ENCODE data around the gene ZNF318. TPM values are rescaled to one million over a fixed set of nuclear protein-coding genes. Genes with fewer than 3 reads are reported as not detected.
"Not testable (repeated sequence)": the region's sequence is repeated elsewhere in the genome, so short reads cannot be mapped to it uniquely, and the experiment has no call there.

The ZNF318 gene
- total and polyA plus RNA-seq, 5 donors: 4.6 to 14.0 (median 11.4) TPM

DNA sequence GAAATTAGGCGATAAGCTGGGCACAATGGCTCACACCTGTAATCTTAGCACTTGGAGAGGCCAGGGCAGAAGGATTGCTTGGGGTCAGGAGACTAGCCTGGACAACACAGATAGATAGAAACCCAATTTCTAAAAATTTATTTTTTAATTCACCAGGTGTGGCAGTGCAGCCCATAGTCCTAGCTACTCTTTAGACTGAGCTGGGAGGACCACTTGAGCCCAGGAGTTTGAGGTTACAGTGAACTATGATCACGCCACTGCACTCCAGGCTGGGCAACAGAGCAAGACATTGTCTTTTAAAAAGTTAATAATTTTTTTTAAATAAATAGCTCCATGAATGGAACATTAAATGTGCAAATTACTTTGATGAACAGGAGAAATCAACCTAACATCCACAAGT, 8.2 kb downstream of the ZNF318 start:
- DNase-seq (no peak), ATAC-seq (no peak)
- WGBS: 94% methylated on average over 2 of the region's 2 CpGs
- Histone ChIP-seq H3K27ac (ENCODE audit: low read length) (no peak overlapping the region), H3K27me3 (ENCODE audit: control insufficient read depth, insufficient read depth) (no peaks in the 10 kb centered on the region), H3K4me1 (ENCODE audit: control insufficient read depth, insufficient read depth, low read length) (no peaks in the 10 kb centered on the region), H3K9me3 (ENCODE audit: control insufficient read depth, low read length) (no peaks in the 10 kb centered on the region), H3K4me3 (ENCODE audit: low read length) (no peak overlapping the region)
- intact Hi-C loops (cut with DNase I): no loop called here

DNA sequence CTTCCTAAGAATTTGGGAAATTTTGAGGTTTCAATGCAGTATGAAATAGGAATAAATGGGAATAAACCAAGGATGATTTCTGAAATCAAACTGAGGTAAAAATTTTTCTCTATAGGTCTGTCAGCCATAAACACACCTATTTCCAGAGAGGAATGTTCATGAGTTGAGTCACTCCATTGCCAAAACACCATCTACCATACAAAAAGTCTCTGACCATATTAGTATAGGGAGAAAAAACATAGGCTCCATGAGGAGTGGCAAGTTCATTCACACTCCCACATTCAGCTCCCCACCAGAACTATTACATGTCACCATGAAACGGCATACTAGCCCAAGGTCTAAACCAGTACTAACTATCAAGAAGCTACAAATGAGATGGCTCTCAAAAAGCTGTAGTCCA, 9.6 kb downstream of the ZNF318 start:
- intact Hi-C loops (cut with DNase I): no loop called here
- WGBS: 86% methylated on average over 1 of the region's 1 CpG
- Histone ChIP-seq H3K9me3 (ENCODE audit: control insufficient read depth, low read length) (no peaks in the 10 kb centered on the region), H3K27me3 (ENCODE audit: control insufficient read depth, insufficient read depth) (no peaks in the 10 kb centered on the region), H3K4me1 (ENCODE audit: control insufficient read depth, insufficient read depth, low read length) (no peaks in the 10 kb centered on the region), H3K4me3 (ENCODE audit: low read length) (no peak overlapping the region), H3K27ac (ENCODE audit: low read length) (no peak overlapping the region)
- DNase-seq (no peak), ATAC-seq (no peak)

DNA sequence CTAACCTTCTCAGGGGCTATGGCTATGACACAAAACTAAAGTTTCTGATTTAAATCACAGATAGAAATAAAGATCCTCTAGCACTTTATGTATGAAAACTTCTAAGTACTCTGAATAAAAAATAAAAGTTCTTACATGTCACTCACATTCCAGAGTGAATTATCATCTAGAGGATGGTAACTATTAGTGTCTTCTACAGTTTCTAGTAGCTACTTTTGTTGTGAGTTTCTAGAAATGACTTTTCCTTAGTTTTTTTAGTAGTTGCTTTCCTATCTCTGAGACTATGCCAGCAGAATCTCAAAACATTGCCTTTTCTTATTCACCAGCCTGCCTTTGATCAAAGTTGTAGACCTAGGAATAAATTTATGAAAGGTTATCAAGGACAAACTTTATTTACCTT, 10.1 kb downstream of the ZNF318 start:
- Histone ChIP-seq H3K4me3 (ENCODE audit: low read length) (no peak overlapping the region), H3K27ac (ENCODE audit: low read length) (no peak overlapping the region), H3K9me3 (ENCODE audit: control insufficient read depth, low read length) (no peaks in the 10 kb centered on the region), H3K27me3 (ENCODE audit: control insufficient read depth, insufficient read depth) (no peaks in the 10 kb centered on the region), H3K4me1 (ENCODE audit: control insufficient read depth, insufficient read depth, low read length) (no peaks in the 10 kb centered on the region)
- intact Hi-C loops (cut with DNase I): no loop called here
- ATAC-seq: no peak
- no peak for DNase-seq

DNA sequence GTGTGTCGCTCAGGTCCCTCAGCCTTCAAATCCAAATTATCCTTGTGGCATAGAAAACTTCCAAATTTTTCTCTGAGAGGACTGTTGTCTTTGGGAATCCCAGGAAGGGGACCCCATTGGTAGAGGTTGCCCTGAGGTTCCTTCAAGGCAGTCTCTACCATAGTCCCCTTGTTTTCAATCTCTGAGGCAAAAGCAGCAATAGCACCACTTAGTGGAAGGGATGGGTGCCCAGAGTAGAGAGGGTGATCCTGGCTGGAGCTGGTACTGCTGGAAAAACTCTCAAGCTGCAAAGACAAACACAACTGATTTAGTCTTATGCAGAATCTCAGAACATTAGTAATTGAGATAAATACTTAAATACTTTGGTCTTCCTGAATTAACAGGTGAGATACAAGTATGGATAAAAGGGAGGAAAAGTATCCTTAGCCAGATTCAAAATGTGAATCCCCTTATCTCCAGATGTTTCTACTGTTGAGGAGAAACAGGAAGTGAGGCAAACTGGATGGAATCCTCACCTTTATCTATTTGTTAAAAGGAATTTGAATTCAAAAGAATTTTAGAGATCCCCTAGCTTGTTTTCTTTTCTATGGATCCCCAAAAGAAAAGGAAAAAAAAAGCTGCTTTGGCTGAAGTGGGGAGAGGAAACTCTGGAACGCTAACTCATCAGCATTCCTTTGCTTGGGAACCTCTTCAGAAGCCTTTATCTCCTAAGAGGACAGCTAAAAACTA, 13.4 kb downstream of the ZNF318 start:
- no peak overlapping the region for H3K27ac ChIP-seq (ENCODE audit: low read length)
- H3K9me3 ChIP-seq (ENCODE audit: control insufficient read depth, low read length): no peaks in the 10 kb centered on the region
- ATAC-seq (peak; percentile 47 to 63), DNase-seq (no peak)
- WGBS: 62% methylated on average over 2 of the region's 2 CpGs
- no peak overlapping the region for H3K4me3 ChIP-seq (ENCODE audit: low read length)
- no peaks in the 10 kb centered on the region for H3K27me3 ChIP-seq (ENCODE audit: control insufficient read depth, insufficient read depth)
- no peaks in the 10 kb centered on the region for H3K4me1 ChIP-seq (ENCODE audit: control insufficient read depth, insufficient read depth, low read length)
- intact Hi-C loops (cut with DNase I): no loop called here

DNA sequence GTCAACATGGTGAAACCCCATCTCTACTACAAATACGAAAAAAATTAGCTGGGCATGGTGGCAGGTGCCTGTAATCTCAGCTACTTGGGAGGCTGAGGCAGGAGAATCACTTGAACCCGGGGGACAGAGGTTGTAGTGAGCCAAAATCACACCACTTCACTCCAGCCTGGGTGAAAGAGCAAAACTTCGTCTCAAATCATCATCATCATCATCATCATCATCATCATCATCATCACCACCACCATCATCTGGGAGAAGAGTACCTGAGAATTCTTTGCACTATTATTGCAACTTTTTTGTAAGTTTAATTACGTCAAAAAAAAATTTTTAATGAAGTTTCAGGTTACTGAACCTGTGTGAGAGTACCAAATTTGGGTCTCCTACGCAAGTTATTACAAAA, 17.5 kb downstream of the ZNF318 start:
- H3K9me3 ChIP-seq (ENCODE audit: control insufficient read depth, low read length); H3K27me3 ChIP-seq (ENCODE audit: control insufficient read depth, insufficient read depth); H3K4me1 ChIP-seq (ENCODE audit: control insufficient read depth, insufficient read depth, low read length); ATAC-seq; H3K4me3 ChIP-seq (ENCODE audit: low read length); intact Hi-C loops (cut with DNase I); DNase-seq; H3K27ac ChIP-seq (ENCODE audit: low read length): not testable (repeated sequence)
- 94% methylated on average over 5 of the region's 5 CpGs for WGBS

DNA sequence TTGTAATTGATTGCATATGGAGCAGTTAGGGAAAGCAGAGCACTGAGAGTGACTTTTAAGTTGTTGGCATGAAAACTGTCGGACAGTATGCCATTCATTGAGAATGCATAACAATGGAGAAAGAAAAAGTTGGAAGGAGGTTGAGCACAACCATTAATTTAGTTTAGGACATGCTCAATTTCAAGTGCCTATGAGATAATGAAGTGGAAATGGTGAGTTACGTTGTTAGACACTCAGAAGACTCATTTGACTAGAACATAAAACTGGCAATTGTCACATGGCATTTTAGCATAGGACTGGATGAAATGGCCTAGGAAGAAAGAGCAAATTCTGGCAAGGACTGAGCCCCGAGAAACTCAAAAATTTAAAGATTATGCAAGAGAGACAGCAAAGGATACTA, 22.0 kb downstream of the ZNF318 start:
- Histone ChIP-seq H3K27ac (ENCODE audit: low read length) (no peak overlapping the region), H3K4me3 (ENCODE audit: low read length) (no peak overlapping the region), H3K4me1 (ENCODE audit: control insufficient read depth, insufficient read depth, low read length) (no peaks in the 10 kb centered on the region), H3K27me3 (ENCODE audit: control insufficient read depth, insufficient read depth) (no peaks in the 10 kb centered on the region), H3K9me3 (ENCODE audit: control insufficient read depth, low read length) (no peaks in the 10 kb centered on the region)
- ATAC-seq (no peak), DNase-seq (no peak)
- intact Hi-C loops (cut with DNase I): no loop called here
- WGBS: 88% methylated on average over 3 of the region's 3 CpGs

DNA sequence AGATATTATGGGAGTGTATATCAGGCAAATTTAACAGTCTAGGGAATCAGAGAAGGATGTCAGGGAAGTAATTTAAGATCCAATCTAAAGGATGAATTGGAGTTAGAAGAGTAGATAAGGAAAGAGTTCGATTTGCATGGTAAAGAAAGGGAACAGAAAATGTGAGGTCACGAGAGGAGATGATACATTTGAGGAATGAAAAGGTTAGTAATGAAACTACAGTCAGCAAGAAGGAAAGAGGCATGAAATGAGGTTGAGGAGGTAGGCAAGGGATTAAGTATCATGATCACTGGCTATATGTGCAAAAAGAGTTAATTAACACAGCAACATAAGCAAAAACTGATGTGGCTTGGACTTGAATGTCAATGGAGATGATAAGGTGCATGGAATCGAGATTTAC, 22.4 kb downstream of the ZNF318 start:
- Histone ChIP-seq H3K9me3 (ENCODE audit: control insufficient read depth, low read length) (no peaks in the 10 kb centered on the region), H3K4me1 (ENCODE audit: control insufficient read depth, insufficient read depth, low read length) (no peaks in the 10 kb centered on the region), H3K27me3 (ENCODE audit: control insufficient read depth, insufficient read depth) (no peaks in the 10 kb centered on the region), H3K27ac (ENCODE audit: low read length) (no peak overlapping the region), H3K4me3 (ENCODE audit: low read length) (no peak overlapping the region)
- DNase-seq: no peak
- 76% methylated on average over 3 of the region's 3 CpGs for WGBS
- ATAC-seq: no peak
- intact Hi-C loops (cut with DNase I): no loop called here

DNA sequence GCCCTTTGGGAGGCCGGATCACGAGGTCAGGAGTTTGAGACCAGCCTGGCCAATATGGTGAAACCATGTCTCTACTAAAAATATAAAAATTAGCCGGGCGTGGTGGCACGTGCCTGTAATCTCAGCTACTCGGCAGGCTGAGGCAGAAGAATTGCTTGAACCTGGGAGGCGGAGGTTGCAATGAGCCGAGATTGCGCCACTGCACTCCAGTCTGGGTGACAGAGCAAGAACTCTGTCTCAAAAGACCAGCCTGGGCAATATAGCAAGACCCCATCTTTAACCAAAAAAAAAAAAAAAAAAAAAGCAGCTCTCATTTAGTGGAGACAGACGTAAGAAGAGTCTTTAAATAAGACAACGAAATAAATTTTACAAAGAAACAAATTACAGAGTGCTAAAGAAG, 23.2 kb downstream of the ZNF318 start:
- ATAC-seq; intact Hi-C loops (cut with DNase I); DNase-seq; H3K4me1 ChIP-seq (ENCODE audit: control insufficient read depth, insufficient read depth, low read length); H3K4me3 ChIP-seq (ENCODE audit: low read length); H3K9me3 ChIP-seq (ENCODE audit: control insufficient read depth, low read length); H3K27me3 ChIP-seq (ENCODE audit: control insufficient read depth, insufficient read depth); H3K27ac ChIP-seq (ENCODE audit: low read length): not testable (repeated sequence)
- WGBS: 96% methylated on average over 11 of the region's 11 CpGs

DNA sequence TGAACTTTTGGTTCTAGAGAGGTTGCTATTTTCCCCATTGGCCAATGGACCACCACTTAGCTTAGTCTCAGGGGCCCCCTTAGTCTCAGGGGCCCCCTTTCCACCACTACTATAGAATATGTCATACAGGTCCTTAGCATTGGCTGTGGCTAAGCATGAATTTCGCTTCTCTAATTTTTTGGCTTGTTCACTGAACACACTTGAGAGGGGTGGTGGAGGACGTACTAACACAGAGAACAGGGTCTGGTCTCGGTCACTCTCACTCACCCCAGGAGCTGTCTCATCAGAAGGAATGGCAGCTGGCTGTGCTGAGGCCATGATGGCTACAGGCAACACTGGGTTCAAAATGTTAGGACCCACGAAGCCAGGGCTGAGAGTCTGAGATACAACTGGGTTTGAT, 30.3 kb downstream of the ZNF318 start:
- no peaks in the 10 kb centered on the region for H3K9me3 ChIP-seq (ENCODE audit: control insufficient read depth, low read length)
- H3K4me1 ChIP-seq (ENCODE audit: control insufficient read depth, insufficient read depth, low read length): no peaks in the 10 kb centered on the region
- H3K27ac ChIP-seq (ENCODE audit: low read length): no peak overlapping the region
- DNase-seq (no peak), ATAC-seq (no peak)
- H3K4me3 ChIP-seq (ENCODE audit: low read length): no peak overlapping the region
- intact Hi-C loops (cut with DNase I): loop anchor here (5.0 to 10.0 kb wide), 2 partner anchors 74 to 77 kb away; no protein-coding TSS in a partner anchor
- no peaks in the 10 kb centered on the region for H3K27me3 ChIP-seq (ENCODE audit: control insufficient read depth, insufficient read depth)
- 88% methylated on average over 4 of the region's 4 CpGs for WGBS

DNA sequence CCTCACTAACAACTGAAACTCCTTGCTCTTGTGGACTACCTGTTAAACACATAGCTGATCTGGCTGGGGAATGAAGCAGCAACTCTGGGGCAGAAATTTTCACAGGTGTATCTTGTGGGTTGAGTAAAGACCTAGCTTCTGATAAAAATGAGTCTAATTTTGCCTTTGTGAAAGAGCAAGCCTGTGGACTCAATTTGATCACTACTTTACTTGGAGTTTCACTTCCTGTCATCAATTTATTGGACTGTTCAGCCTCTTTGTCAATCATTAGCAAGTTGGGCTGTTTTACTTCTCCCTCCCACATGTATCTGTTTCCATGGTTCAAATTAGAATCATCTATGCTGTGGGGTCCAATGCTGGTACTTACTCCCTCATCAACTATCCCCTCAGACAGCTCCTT, 31.2 kb downstream of the ZNF318 start:
- Histone ChIP-seq H3K27ac (ENCODE audit: low read length) (no peak overlapping the region), H3K4me3 (ENCODE audit: low read length) (no peak overlapping the region), H3K4me1 (ENCODE audit: control insufficient read depth, insufficient read depth, low read length) (no peaks in the 10 kb centered on the region), H3K27me3 (ENCODE audit: control insufficient read depth, insufficient read depth) (no peaks in the 10 kb centered on the region), H3K9me3 (ENCODE audit: control insufficient read depth, low read length) (no peaks in the 10 kb centered on the region)
- ATAC-seq: no peak
- intact Hi-C loops (cut with DNase I): loop anchor here (5.0 to 10.0 kb wide), 2 partner anchors 73 to 76 kb away; no protein-coding TSS in a partner anchor
- no peak for DNase-seq

DNA sequence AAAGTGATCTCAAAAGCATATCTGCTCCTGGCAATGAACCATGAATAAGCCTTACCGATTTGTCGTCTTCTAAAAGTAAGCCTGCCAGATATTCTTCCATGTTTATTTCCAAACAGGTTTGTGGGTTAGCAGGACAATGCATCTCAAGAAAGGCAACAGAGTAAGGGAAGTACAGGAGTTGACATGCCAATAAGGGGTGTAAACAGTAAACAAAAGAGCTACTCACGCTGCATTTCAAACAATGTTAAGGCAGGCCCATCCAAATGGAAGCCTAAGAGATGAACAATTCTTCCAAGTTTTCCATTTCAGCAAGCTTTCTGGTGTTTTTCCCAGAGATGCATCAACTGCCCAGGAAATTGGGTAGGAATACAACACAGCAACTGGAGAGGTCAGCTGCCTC, 33.1 kb downstream of the ZNF318 start:
- whole genome bisulfite sequencing: 37% methylated on average over 3 of the region's 3 CpGs

DNA sequence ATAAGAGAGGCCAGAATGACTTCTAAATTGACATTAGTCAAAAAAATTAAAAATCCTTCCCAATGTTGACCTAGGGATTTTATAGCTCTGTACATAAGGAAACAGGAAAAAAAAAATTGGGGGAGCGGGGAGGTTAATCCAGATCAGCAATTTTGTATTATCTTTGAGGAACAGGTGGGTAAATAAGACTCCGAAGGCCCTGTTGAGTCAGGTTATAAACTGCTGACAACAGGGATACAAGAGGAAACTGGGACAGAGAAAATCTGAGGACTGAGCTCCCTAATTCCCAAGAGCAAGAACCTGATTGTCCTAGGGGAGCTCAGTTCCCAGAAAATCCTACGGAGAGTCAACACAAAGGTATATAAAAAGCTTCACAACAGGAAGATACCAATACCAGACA, 34.0 kb downstream of the ZNF318 start:
- ATAC-seq: no peak
- no peak overlapping the region for H3K4me3 ChIP-seq (ENCODE audit: low read length)
- no peaks in the 10 kb centered on the region for H3K9me3 ChIP-seq (ENCODE audit: control insufficient read depth, low read length)
- intact Hi-C loops (cut with DNase I): loop anchor here (5.0 to 10.0 kb wide), 2 partner anchors 71 to 73 kb away; no protein-coding TSS in a partner anchor
- WGBS: 90% methylated on average over 3 of the region's 3 CpGs
- no peaks in the 10 kb centered on the region for H3K27me3 ChIP-seq (ENCODE audit: control insufficient read depth, insufficient read depth)
- no peaks in the 10 kb centered on the region for H3K4me1 ChIP-seq (ENCODE audit: control insufficient read depth, insufficient read depth, low read length)
- no peak for DNase-seq
- no peak overlapping the region for H3K27ac ChIP-seq (ENCODE audit: low read length)

More for the DNA sequence above, 33.1 kb downstream of the ZNF318 start:
- no peaks in the 10 kb centered on the region for H3K9me3 ChIP-seq (ENCODE audit: control insufficient read depth, low read length)
- H3K27ac ChIP-seq (ENCODE audit: low read length): no peak overlapping the region
- H3K4me3 ChIP-seq (ENCODE audit: low read length): no peak overlapping the region
- no peaks in the 10 kb centered on the region for H3K27me3 ChIP-seq (ENCODE audit: control insufficient read depth, insufficient read depth)
- ATAC-seq (no peak), DNase-seq (no peak)
- intact Hi-C loops (cut with DNase I): loop anchor here (5.0 to 10.0 kb wide), 2 partner anchors 72 to 74 kb away; no protein-coding TSS in a partner anchor
- no peaks in the 10 kb centered on the region for H3K4me1 ChIP-seq (ENCODE audit: control insufficient read depth, insufficient read depth, low read length)

Data from right cardiac atrium (tissue), 5 donors.